Cardiac fibroblast (primary cell): ENCODE data around the gene UBE2K.
"Not testable (repeated sequence)": the region's sequence is repeated elsewhere in the genome, so short reads cannot be mapped to it uniquely, and the experiment has no call there.

Experiments
- DNase-seq, 2 donors: peaks; one replicate each; pipeline versions ENCODE4 v3.0.0 to v3.0.0-alpha.2; 2010; ENCODE audit warnings: low read depth in 2 of 2
- H3K4me3 ChIP-seq, 2 donors: replicated peaks in 1 of 2; 1 replicate in 1 of 2; 2 replicates in 1 of 2; pipeline ENCODE4 v1.5.1; 2011; ENCODE audit warnings: low read depth in 2 of 2, low read length in 2 of 2, mild to moderate bottlenecking in 2 of 2, moderate library complexity in 1 of 2
- TF ChIP-seq, protein P1 (sequence below): IDR thresholded peaks from one replicate; pipeline ENCODE4 v1.5.1; 2011; ENCODE audit warnings: low read depth, mild to moderate bottlenecking, low read length, inconsistent platforms

The UBE2K gene

DNA sequence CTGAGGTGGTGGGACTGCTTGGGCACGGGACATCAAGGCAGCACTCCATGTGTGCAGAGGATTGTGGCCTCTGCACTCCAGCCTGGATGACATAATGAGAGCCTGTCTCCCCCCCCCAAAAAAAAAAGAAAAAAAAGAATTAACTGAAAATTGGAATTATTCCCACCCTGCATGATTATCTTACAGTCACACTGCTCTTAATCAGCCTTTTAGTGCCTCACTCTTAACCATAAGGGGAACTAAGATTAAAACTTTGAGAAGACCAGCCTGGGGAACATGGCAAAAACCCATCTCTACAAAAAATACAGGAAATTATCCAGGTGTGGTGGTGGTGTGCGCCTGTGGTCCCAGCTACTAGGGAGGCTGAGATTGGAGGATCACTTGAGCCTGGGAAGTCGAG, 94.6 kb downstream of the UBE2K start:
- no peak overlapping the region for H3K4me3 ChIP-seq
- TF ChIP-seq, protein P1, sequence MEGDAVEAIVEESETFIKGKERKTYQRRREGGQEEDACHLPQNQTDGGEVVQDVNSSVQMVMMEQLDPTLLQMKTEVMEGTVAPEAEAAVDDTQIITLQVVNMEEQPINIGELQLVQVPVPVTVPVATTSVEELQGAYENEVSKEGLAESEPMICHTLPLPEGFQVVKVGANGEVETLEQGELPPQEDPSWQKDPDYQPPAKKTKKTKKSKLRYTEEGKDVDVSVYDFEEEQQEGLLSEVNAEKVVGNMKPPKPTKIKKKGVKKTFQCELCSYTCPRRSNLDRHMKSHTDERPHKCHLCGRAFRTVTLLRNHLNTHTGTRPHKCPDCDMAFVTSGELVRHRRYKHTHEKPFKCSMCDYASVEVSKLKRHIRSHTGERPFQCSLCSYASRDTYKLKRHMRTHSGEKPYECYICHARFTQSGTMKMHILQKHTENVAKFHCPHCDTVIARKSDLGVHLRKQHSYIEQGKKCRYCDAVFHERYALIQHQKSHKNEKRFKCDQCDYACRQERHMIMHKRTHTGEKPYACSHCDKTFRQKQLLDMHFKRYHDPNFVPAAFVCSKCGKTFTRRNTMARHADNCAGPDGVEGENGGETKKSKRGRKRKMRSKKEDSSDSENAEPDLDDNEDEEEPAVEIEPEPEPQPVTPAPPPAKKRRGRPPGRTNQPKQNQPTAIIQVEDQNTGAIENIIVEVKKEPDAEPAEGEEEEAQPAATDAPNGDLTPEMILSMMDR, result no peak
- DNase-seq, result no peak

DNA sequence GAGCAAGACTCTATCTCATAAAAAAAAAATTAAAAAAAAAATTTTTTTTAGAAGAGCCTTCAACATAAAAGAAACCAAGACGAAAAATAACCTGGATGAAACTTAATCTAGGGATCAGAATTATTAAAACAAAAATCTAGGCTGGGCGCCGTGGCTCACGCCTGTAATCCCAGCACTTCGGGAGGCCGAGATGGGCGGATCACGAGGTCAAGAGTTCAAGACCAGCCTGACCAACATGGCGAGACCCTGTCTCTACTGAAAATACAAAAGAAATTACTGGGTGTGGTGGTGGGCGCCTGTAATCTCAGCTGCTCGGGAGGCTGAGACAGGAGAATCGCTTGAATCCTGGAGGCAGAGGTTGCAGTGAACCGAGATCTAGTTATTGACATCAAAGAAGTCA, 95.0 kb downstream of the UBE2K start:
- not testable (repeated sequence) for DNase-seq, H3K4me3 ChIP-seq

DNA sequence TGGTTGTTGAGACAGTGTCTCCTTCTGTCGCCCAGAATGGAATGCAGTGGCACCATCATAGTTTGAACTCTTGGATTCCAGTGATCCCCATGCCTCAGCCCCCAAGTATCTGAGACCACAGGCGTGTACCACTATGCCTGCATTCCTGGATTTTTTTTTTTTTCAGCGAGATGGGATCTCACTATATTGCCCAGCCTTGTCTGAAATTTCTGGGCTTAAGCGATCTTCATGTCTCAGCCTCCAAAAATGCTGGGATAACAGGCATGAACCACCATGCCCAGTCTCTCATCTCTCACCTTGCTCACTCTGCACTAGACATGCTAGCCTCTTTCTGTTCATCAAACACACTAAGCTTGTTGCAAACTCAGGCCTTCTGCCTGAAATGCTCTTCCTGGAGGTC, 104.1 kb downstream of the UBE2K start:
- TF ChIP-seq, protein P1, result no peak
- no peak for DNase-seq
- no peak overlapping the region for H3K4me3 ChIP-seq

DNA sequence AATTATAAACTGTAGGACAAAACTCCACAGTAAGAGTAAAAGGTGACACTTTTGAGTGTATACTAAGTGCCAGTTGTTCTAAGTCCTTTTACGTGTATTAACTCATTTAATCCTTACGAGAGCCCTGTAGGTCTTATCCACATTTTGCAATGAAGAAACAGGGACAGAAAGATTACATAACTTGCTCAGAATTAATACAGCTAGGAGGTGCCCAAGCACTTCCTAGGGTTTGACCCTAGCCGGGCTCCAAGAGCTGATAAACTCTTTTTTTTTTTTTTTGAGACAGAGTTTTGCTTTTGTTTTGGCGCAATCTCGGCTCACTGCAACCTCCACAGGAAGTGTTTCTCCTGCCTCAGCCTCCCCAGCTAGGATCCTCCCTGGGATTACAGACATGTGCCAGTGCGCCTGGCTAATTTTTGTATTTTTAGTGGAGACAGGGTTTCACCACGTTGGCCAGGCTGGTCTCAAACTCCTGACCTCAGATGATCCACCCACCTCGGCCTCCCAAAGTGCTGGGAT, 110.4 kb downstream of the UBE2K start:
- TF ChIP-seq, protein P1, result no peak
- DNase-seq, result no peak
- no peak overlapping the region for H3K4me3 ChIP-seq

DNA sequence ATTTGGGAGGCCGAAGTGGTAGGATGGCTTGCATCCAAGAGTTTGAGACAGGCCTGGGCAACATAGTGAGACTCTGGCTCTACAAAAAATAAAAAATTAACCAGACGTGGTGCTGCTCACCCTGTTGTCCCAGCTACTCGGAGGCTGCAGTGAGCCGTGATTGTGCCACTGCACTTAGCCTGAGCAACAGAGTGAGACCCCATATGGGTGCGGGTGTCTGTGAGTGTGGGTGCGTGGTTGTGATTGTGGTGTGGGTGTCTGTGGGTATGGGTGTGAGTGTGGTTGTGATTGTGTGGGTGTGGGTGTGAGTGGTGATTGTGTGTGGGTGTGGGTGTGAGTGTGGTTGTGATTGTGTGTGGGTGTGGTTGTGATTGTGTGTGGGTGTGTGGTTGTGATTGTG, 114.6 kb downstream of the UBE2K start:
- TF ChIP-seq, protein P1, result no peak
- DNase-seq, result no peak
- H3K4me3 ChIP-seq, result no peak overlapping the region

DNA sequence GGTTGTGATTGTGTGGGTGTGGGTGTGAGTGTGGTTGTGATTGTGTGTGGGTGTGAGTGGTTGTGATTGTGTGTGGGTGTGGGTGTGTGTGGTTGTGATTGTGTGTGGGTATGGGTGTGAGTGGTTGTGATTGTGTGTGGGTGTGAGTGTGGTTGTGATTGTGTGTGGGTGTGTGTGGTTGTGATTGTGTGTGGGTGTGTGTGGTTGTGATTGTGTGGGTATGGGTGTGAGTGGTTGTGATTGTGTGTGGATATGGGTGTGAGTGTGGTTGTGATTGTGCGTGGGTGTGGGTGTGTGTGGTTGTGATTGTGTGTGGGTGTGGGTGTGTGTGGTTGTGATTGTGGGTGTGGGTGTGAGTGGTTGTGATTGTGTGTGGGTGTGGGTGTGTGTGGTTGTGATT, 115.1 kb downstream of the UBE2K start:
- not testable (repeated sequence) for H3K4me3 ChIP-seq, DNase-seq

DNA sequence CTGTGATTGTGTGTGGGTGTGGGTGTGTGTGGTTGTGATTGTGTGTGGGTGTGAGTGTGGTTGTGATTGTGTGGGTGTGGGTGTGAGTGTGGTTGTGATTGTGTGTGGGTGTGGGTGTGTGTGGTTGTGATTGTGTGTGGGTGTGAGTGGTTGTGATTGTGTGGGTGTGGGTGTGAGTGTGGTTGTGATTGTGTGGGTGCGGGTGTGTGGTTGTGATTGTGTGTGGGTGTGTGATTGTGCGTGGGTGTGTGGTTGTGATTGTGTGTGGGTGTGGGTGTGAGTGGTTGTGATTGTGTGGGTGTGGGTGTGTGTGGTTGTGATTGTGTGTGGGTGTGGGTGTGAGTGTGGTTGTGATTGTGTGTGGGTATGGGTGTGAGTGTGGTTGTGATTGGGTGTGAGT, 115.8 kb downstream of the UBE2K start:
- not testable (repeated sequence) for DNase-seq, H3K4me3 ChIP-seq

DNA sequence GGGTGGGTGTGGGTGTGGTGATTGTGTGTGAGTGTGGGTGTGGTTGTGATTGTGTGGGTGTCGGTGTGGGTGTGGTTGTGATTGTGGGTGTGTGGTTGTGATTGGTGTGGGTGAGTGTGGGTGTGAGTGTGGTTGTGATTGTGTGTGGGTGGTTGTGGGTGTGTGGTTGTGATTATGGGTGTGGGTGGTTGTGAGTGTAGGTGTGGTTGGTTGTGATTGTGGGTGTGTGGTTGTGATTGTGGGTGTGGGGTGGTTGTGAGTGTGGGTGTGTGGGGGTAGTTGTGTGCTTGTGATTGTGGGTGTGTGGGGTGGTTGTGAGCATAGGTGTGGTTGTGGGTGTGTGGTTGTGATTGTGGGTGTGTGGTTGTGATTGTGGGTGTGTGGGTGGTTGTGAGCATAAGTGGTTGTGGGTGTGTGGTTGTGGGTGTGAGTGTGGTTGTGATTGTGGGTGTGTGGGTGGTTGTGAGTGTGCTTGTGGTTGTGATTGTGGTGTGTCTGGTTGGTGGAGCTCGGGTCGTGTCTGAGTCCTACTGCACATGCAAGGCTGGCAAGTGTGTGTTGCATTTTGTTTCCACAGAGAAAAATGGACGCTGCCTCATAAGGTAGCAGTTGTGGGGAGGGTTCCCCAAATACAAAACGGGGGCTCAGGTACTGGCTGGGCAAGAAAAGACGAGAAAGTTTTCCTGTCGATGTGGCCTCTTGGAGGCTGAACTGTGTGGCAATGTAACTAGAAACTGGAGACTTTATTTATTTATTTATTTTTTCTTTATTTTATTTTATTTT, 116.7 kb downstream of the UBE2K start:
- no peak overlapping the region for H3K4me3 ChIP-seq
- DNase-seq, result peak; percentile 29 to 34
- TF ChIP-seq, protein P1, result no peak
